Mammary epithelial cell (primary cell): Measurements from ENCODE around the gene GIN1.

ENCODE experiments used
- CTCF ChIP-seq, 2 donors: IDR thresholded peaks in 1 of 2; conservative IDR thresholded peaks in 1 of 2; 2 replicates each; pipeline ENCODE4 v1.5.1; 2011 to 2012; ENCODE audit warnings: inconsistent platforms in 2 of 2, low read length in 2 of 2, mild to moderate bottlenecking in 2 of 2, control low read depth in 1 of 2, low read depth in 1 of 2; ENCODE audit not compliant: insufficient read depth in 1 of 2; ENCODE audit errors: extremely low read depth in 1 of 2
- EZH2 ChIP-seq: IDR thresholded peaks from 2 replicates; pipeline ENCODE4 v1.6.1; 2012; ENCODE audit warnings: low read length, inconsistent platforms, borderline replicate concordance

- TF ChIP-seq EZH2 (no peak), CTCF (conservative IDR thresholded peaks at IDR 0.05 in 1 of 2, IDR thresholded peaks at IDR 0.05 in 1 of 2; ENCODE audit: extremely low read depth in 1 of 2, insufficient read depth in 1 of 2, low read depth in 1 of 2, low read length in 2 of 2) (peak; percentile 89 to 93)
Measured at GRCh38 chr5:103139264-103139865, 19.4 kb upstream of the GIN1 start.
